GM12878 (cell line): ENCODE data around the gene IER5. TPM values are rescaled to one million over a fixed set of nuclear protein-coding genes. Genes with fewer than 3 reads are reported as not detected.

Experiments used
- ATAC-seq: fragments of 200-7000 bp; cut with Tn5 transposase; 3 replicates; pipeline ENCODE4 v1.9.1; 2020; ENCODE audit warnings: mild to moderate bottlenecking, moderate library complexity
- BruUV-seq: library from RNA; stranded (reverse); fragments of 400-500 nt; replicated peaks from 2 replicates; lab custom pipeline; 2021; lab: Mats Ljungman, UMichigan
- CTCF ChIA-PET: fragments of 300-600 bp; sonication (Branson Sonifier 250); formaldehyde crosslinking; extraction: SDS; loops from one replicate; lab custom pipeline; 2021; ENCODE audit warnings: inconsistent platforms; lab: Yijun Ruan, JAX
- POLR2A ChIA-PET: fragments of 350-600 bp; formaldehyde crosslinking; extraction: SDS; loops from one replicate; lab custom pipeline; 2021; ENCODE audit warnings: inconsistent platforms; lab: Charles Lee
- RAD21 ChIA-PET: fragments of 300-600 bp; sonication (Branson Sonifier 250); formaldehyde crosslinking; loops from one replicate; lab custom pipeline; 2023; ENCODE audit warnings: antibody characterized with exemption; ENCODE audit not compliant: unreplicated experiment; lab: Charles Lee
- SMC1A ChIA-PET: fragments of 300-600 bp; sonication (Branson Sonifier 250); formaldehyde crosslinking; loops from one replicate; lab custom pipeline; 2023; ENCODE audit not compliant: unreplicated experiment, uncharacterized antibody; lab: Charles Lee
- DNase-seq: peaks from one replicate; pipeline ENCODE4 v3.0.0-alpha.2; 2011; ENCODE audit warnings: low read depth, low spot score
- FAIRE-seq: peaks from 3 replicates; lab custom pipeline; 2011; peaks lifted over from hg19 to GRCh38; lab: Jason Lieb, UNC
- H2AFZ ChIP-seq: 2 replicates; pipeline ENCODE4 v1.6.0; 2011; ENCODE audit warnings: low read depth, low read length, control low read depth; ENCODE audit not compliant: control insufficient read depth
- H3K27ac ChIP-seq: 2 replicates; pipeline ENCODE4 v1.5.1; 2011; ENCODE audit warnings: control low read depth; ENCODE audit not compliant: control insufficient read depth, insufficient read depth
- H3K27me3 ChIP-seq, 2 experiments: replicated peaks in 1 of 2; 2 replicates each; pipeline versions ENCODE4 v1.6.0 to v1.6.1; 2011; ENCODE audit warnings: low read length in 1 of 2; ENCODE audit not compliant: control insufficient read depth in 2 of 2, insufficient read depth in 2 of 2
- H3K36me3 ChIP-seq, 2 experiments: 2 replicates each; pipeline ENCODE4 v1.5.1; 2011; ENCODE audit warnings: low read length in 1 of 2; ENCODE audit not compliant: control insufficient read depth in 2 of 2, insufficient read depth in 2 of 2
- H3K4me1 ChIP-seq: 2 replicates; pipeline ENCODE4 v1.6.1; 2011; ENCODE audit warnings: mild to moderate bottlenecking, low read length, moderate library complexity, mixed read lengths; ENCODE audit not compliant: control insufficient read depth, insufficient read depth
- H3K4me2 ChIP-seq: 2 replicates; pipeline ENCODE4 v1.6.0; 2011; ENCODE audit warnings: control low read depth; ENCODE audit not compliant: control insufficient read depth, insufficient read depth
- H3K4me3 ChIP-seq: fragments of 200-600 bp; sonication (generic); 2 replicates; pipeline ENCODE4 v1.5.1; 2016
- H3K79me2 ChIP-seq: 2 replicates; pipeline ENCODE4 v1.6.0; 2011; ENCODE audit warnings: low read length; ENCODE audit not compliant: control insufficient read depth, insufficient read depth
- H3K9ac ChIP-seq: 2 replicates; pipeline ENCODE4 v1.8.0; 2011; ENCODE audit warnings: low read length, control low read depth, mixed read lengths; ENCODE audit not compliant: control insufficient read depth, insufficient read depth
- H3K9me3 ChIP-seq: replicated peaks from 3 replicates; pipeline ENCODE4 v1.5.1; 2011; ENCODE audit warnings: mild to moderate bottlenecking, low read length; ENCODE audit not compliant: control insufficient read depth, insufficient read depth
- H4K20me1 ChIP-seq: 2 replicates; pipeline ENCODE4 v1.6.0; 2011; ENCODE audit not compliant: control insufficient read depth, insufficient read depth
- ATF2 ChIP-seq: IDR thresholded peaks from 2 replicates; pipeline ENCODE4 v1.6.1; 2012; ENCODE audit warnings: low read length, inconsistent platforms
- EED ChIP-seq: sonication (generic); IDR thresholded peaks from 2 replicates; pipeline ENCODE4 v1.6.1; 2016; ENCODE audit warnings: antibody characterized with exemption, low read depth
- EZH2 ChIP-seq: IDR thresholded peaks from 2 replicates; pipeline ENCODE4 v1.6.1; 2012; ENCODE audit warnings: low read depth, mild to moderate bottlenecking, control low read depth, inconsistent platforms, low read length, borderline replicate concordance; ENCODE audit not compliant: control insufficient read depth
- HSF1 ChIP-seq: fragments of 150-350 bp; IDR thresholded peaks from 2 replicates; pipeline ENCODE4 v1.6.1; 2014; ENCODE audit warnings: mild to moderate bottlenecking, low read depth, low read length
- IKZF1 ChIP-seq: fragments of 450-650 bp; conservative IDR thresholded peaks from 2 replicates; pipeline ENCODE4 v1.6.1; 2017; ENCODE audit warnings: antibody characterized with exemption, mild to moderate bottlenecking
- IRF3 ChIP-seq: fragments of 450-650 bp; IDR thresholded peaks from 2 replicates; pipeline ENCODE4 v1.6.1; 2014; ENCODE audit warnings: mild to moderate bottlenecking
- JUNB ChIP-seq: IDR thresholded peaks from 2 replicates; pipeline ENCODE4 v1.6.1; 2016; ENCODE audit warnings: antibody characterized with exemption, mild to moderate bottlenecking
- KLF5 ChIP-seq: fragments of 450-650 bp; IDR thresholded peaks from 2 replicates; pipeline ENCODE4 v1.6.1; 2014; ENCODE audit warnings: mild to moderate bottlenecking; ENCODE audit not compliant: partially characterized antibody
- MTA2 ChIP-seq: fragments of 450-650 bp; IDR thresholded peaks from 2 replicates; pipeline ENCODE4 v1.6.1; 2016; ENCODE audit warnings: low read depth, mild to moderate bottlenecking, moderate library complexity
- MXI1 ChIP-seq: fragments of 150-350 bp; IDR thresholded peaks from 2 replicates; pipeline ENCODE4 v1.6.1; 2011; ENCODE audit warnings: low read depth, mild to moderate bottlenecking, inconsistent platforms, low read length, improper control_type of control experiment
- PML ChIP-seq: IDR thresholded peaks from 2 replicates; pipeline ENCODE4 v1.6.1; 2012; ENCODE audit warnings: low read length, inconsistent platforms
- RUNX3 ChIP-seq: IDR thresholded peaks from 2 replicates; pipeline ENCODE4 v1.6.1; 2012; ENCODE audit warnings: low read length, inconsistent platforms
- YY1 ChIP-seq: IDR thresholded peaks from 2 replicates; pipeline ENCODE4 v1.6.1; 2011; ENCODE audit warnings: low read depth, mild to moderate bottlenecking, low read length
- ZNF24 ChIP-seq: fragments of 450-650 bp; IDR thresholded peaks from 2 replicates; pipeline ENCODE4 v1.6.1; 2017; ENCODE audit warnings: antibody characterized with exemption, mild to moderate bottlenecking
- ZNF687 ChIP-seq: fragments of 450-650 bp; IDR thresholded peaks from 2 replicates; pipeline ENCODE4 v1.6.1; 2017; ENCODE audit warnings: mild to moderate bottlenecking, moderate library complexity
- WGBS: methylation state at CpG from one replicate; pipeline ENCODE4 v1.1.6; 2016; ENCODE audit warnings: low lambda C conversion rate; ENCODE audit not compliant: insufficient replicate concordance, insufficient coverage; ENCODE audit errors: missing lambda C conversion rate; 5-methylcytosine and 5-hydroxymethylcytosine counted together
- in situ Hi-C: fragments of 300-500 bp; cut with MboI; formaldehyde crosslinking; loops from 9 replicates; pipeline ENCODE4 v1.14.3; 2018; ENCODE audit warnings: mixed read lengths
- intact Hi-C: fragments of 100-400 bp; cut with micrococcal nuclease; formaldehyde crosslinking; loops from one replicate; pipeline ENCODE4 v1.14.2; 2022; ENCODE audit not compliant: unreplicated experiment
- polyA plus RNA-seq, 11 experiments: library from polyadenylated mRNA; depleted of rRNA in 4 of 11; unstranded in 6 of 11; stranded (reverse) in 5 of 11; fragments of >200 nt; fragmentation: Nextera tagmentation in 4 of 11; fragmentation: Illumina TruSeq in 1 of 11; extraction: Ambion mirVana in 4 of 11; extraction: Trizol in 1 of 11; gene quantifications; 1 replicate in 1 of 11; 2 replicates in 10 of 11; pipeline versions ENCODE4 v1.2.1 to v1.2.3, GENCODE V29; 2011 to 2016; ENCODE audit warnings: inconsistent platforms in 2 of 11, missing spikeins in 2 of 11, low read depth in 1 of 11
- total RNA-seq, 4 experiments: library from RNA; depleted of rRNA in 3 of 4; stranded (reverse); fragments of >200 nt in 3 of 4; fragmentation: Illumina TruSeq in 1 of 4; extraction: Trizol in 1 of 4; gene quantifications; 2 replicates each; pipeline versions ENCODE4 v1.2.1 to v1.2.3, GENCODE V29; 2013 to 2021

IER5 gene
- total and polyA plus RNA-seq, 10 of the 15 experiments (the other 5 are each of a cell fraction or from before 2014, with no cell fraction given) = 4.3 to 75.2 (median 30.5) TPM

GRCh38 chr1:181087400-181087901, 1.0 kb upstream of the IER5 start:
- DNase-seq = no peak
- Histone ChIP-seq H3K4me2 (peak overlapping the region; percentile 90), H3K4me3 (peak overlapping the region; percentile 68), H3K27me3 (no peaks in the 10 kb centered on the region), H2AFZ (peak overlapping the region; percentile 49), H3K4me1 (peaks cover 13% of the 10 kb centered on the region; the same call in 1 of the 2 replicates), H3K79me2 (peaks cover 50% of the 10 kb centered on the region), H3K9ac (peak overlapping the region; percentile 46), H3K36me3 (peaks cover 0 to 6% of the 10 kb centered on the region in 2 experiments; a peak in 2 of 4 replicates), H3K27ac (peak overlapping the region; percentile 47), H3K9me3 (no peaks in the 10 kb centered on the region; the same call in 2 of the 3 replicates), H4K20me1 (no peaks in the 10 kb centered on the region)
- BruUV-seq = no TSS peak
- ChIA-PET POLR2A (interaction anchor here (0.6 to 10.4 kb wide), 9 partner anchors 16 to 64 kb away, joined by 3 to 142 read pairs (median 8); no protein-coding TSS in a partner anchor), RAD21 (interaction anchor here (0.6 to 26.9 kb wide), 10 partner anchors 9 to 206 kb away, joined by 3 to 966 read pairs (median 4); partner anchors contain the start of gene MR1), SMC1A (interaction anchor here (0.7 to 39.2 kb wide), 13 partner anchors 10 to 206 kb away, joined by 3 to 1399 read pairs (median 5); no protein-coding TSS in a partner anchor), CTCF (interaction anchor here (0.8 to 38.4 kb wide), 7 partner anchors 11 to 206 kb away, joined by 3 to 1067 read pairs (median 5); no protein-coding TSS in a partner anchor)
- 1% methylated on average over 8 of the region's 8 CpGs for WGBS
- no peak for FAIRE-seq
- intact Hi-C loops = loop anchor here (5.0 to 10.0 kb wide), 2 partner anchors 205 to 847 kb away; no protein-coding TSS in a partner anchor
- in situ Hi-C loops = loop anchor here (5.0 kb wide), 1 partner anchor 50 kb away; no protein-coding TSS in a partner anchor
- peak; percentile 31 for ATAC-seq
- peak; percentile 7; the same call in 1 of the 2 replicates for TF ChIP-seq MXI1
- TF ChIP-seq KLF5 = no peak
- TF ChIP-seq IRF3 = 0 out of 2 replicates have a peak, but pooled peaks have one; percentile 23
- peak; percentile 67 for TF ChIP-seq IKZF1
- peak; percentile 64 for TF ChIP-seq JUNB
- peak; percentile 26; the same call in 1 of the 2 replicates for TF ChIP-seq MTA2
- peak; percentile 64; the same call in 1 of the 2 replicates for TF ChIP-seq ZNF687
- TF ChIP-seq PML = 0 out of 2 replicates have a peak, but pooled peaks have one; percentile 19
- peak; percentile 66 for TF ChIP-seq RUNX3
- no peak for TF ChIP-seq EZH2
- TF ChIP-seq YY1 = 0 out of 2 replicates have a peak, but pooled peaks have one; percentile 14
- peak; percentile 99 for TF ChIP-seq HSF1
- TF ChIP-seq EED = peak; percentile 66; the same call in 1 of the 2 replicates
- TF ChIP-seq ATF2 = peak; percentile 80
- peak; percentile 18; the same call in 1 of the 2 replicates for TF ChIP-seq ZNF24
